Measurements from ENCODE around the gene COA4. TPM values are rescaled to one million over a fixed set of nuclear protein-coding genes. Genes with fewer than 3 reads are reported as not detected.

COA4 gene
- total RNA-seq, 1 experiment from 2014 or later = 97.0 TPM

- no peak overlapping the region for H3K4me3 ChIP-seq (replicated peaks in 1 of 2; ENCODE audit: low read depth in 1 of 2, low read length in 2 of 2)
- peaks cover 0 to under 1% of the 10 kb centered on the region in 2 experiments; a peak in 1 of 4 replicates for H3K4me1 ChIP-seq (ENCODE audit: control insufficient read depth in 1 of 2, insufficient read depth in 2 of 2, low read length in 2 of 2)
- no peaks in the 10 kb centered on the region for H3K9me2 ChIP-seq (ENCODE audit: insufficient read depth)
- CTCF ChIA-PET = no interaction called here
- TF ChIP-seq CTCF (IDR thresholded peaks at IDR 0.05 in 2 of 3, conservative IDR thresholded peaks at IDR 0.05 in 1 of 3; ENCODE audit: borderline replicate concordance in 1 of 3, insufficient read depth in 1 of 3, low read depth in 2 of 3, low read length in 2 of 3) (no peak), REST (IDR thresholded peaks at IDR 0.05; ENCODE audit: low read depth) (no peak), ZBTB33 (IDR thresholded peaks at IDR 0.05; ENCODE audit: extremely low read depth, insufficient replicate concordance, low read length) (no peak), POLR2A (IDR thresholded peaks at IDR 0.05; ENCODE audit: borderline replicate concordance, extremely low read depth, insufficient read depth, insufficient read length) (no peak), CBX3 (IDR thresholded peaks at IDR 0.05; ENCODE audit: low read depth) (no peak), ELF1 (IDR thresholded peaks at IDR 0.05; ENCODE audit: borderline replicate concordance, low read depth) (no peak), MAX (IDR thresholded peaks at IDR 0.05) (no peak), EGR1 (IDR thresholded peaks at IDR 0.05; ENCODE audit: low read depth) (no peak), JUND (IDR thresholded peaks at IDR 0.05) (no peak), TCF7L2 (IDR thresholded peaks at IDR 0.05; ENCODE audit: borderline replicate concordance, extremely low read depth, insufficient read depth, insufficient read length) (no peak), RAD21 (IDR thresholded peaks at IDR 0.05; ENCODE audit: low read depth) (no peak), ATF3 (IDR thresholded peaks at IDR 0.05) (no peak), SIN3A (IDR thresholded peaks at IDR 0.05; ENCODE audit: low read depth) (no peak), YY1 (IDR thresholded peaks at IDR 0.05; ENCODE audit: extremely low read depth, insufficient replicate concordance, low read depth, low read length) (no peak), ZFX (IDR thresholded peaks at IDR 0.05) (no peak), CEBPB (IDR thresholded peaks at IDR 0.05; ENCODE audit: low read depth) (no peak)
- RAD21 ChIA-PET (ENCODE audit: low non-redundant PET in 1 of 2, low total read pairs in 2 of 2, uncharacterized antibody in 2 of 2, unreplicated experiment in 2 of 2) = no interaction called here
- H3K9me3 ChIP-seq (ENCODE audit: control insufficient read depth in 1 of 2, insufficient read depth in 1 of 2, low read depth in 1 of 2, low read length in 2 of 2) = no peaks in the 10 kb centered on the region
- H4K20me1 ChIP-seq (ENCODE audit: insufficient read depth) = no peaks in the 10 kb centered on the region
- ATAC-seq (no peak), DNase-seq (ENCODE audit: low read depth, low spot score) (no peak)
- 0 out of 4 replicates have a peak, but pooled peaks cover 0 to 4% of the 10 kb centered on the region in 2 experiments for H3K36me3 ChIP-seq (ENCODE audit: control insufficient read depth in 1 of 2, insufficient read depth in 2 of 2, low read length in 2 of 2)
- no peak overlapping the region for H2AFZ ChIP-seq (ENCODE audit: low read depth, low read length, poor library complexity, severe bottlenecking)
- intact Hi-C loops (cut with micrococcal nuclease) = no loop called here
- POLR2A ChIA-PET = interaction anchor here (1.3 kb wide), 1 partner anchor 10 kb away, joined by 3 read pairs; no protein-coding TSS in a partner anchor
- no peaks in the 10 kb centered on the region for H3K27me3 ChIP-seq (ENCODE audit: insufficient read depth, low read length)
- H3K27ac ChIP-seq (ENCODE audit: low read depth, low read length) = no peak overlapping the region
- BruUV-seq (replicated peaks) = no TSS peak
- no peak overlapping the region for H3K4me2 ChIP-seq (ENCODE audit: low read length)
- no peak overlapping the region for H3K9ac ChIP-seq (ENCODE audit: low read length)
- no peaks in the 10 kb centered on the region for H3K79me2 ChIP-seq (ENCODE audit: insufficient read depth, low read length)
Measured at GRCh38 chr11:73833067-73833466, 43.6 kb downstream of the COA4 start.

Measured in HCT116 (cell line).